Bladder microvascular endothelial cell (primary cell): ENCODE data around the gene NR1D1. TPM values are rescaled to one million over a fixed set of nuclear protein-coding genes. Genes with fewer than 3 reads are reported as not detected.

Experiments used
- total RNA-seq: library from RNA; depleted of rRNA; stranded (reverse); fragments of >200 nt; gene quantifications from 2 replicates; pipeline ENCODE4 v1.2.3, GENCODE V29; 2014

NR1D1 gene
- 0.65 and 1.8 TPM in 2 replicates for total RNA-seq

DNA sequence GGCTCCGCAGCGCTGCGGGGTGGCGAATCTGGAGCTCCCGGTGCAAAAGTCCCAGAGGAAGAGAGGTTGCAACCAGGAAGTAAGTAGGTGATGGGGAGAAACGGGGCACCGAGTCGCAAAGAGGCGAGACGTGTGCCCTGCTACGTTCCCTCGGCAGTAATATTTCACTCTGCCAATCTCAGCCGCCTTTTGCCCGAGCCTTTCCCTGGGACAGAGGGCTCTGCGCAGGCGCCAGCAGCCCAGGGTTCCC, at the start of gene NR1D1:
Gene NR1D1 (minus strand): TSS at position 171 of the 250 bp plus-strand sequence. CDS start 495 bp downstream, outside the sequence.

DNA sequence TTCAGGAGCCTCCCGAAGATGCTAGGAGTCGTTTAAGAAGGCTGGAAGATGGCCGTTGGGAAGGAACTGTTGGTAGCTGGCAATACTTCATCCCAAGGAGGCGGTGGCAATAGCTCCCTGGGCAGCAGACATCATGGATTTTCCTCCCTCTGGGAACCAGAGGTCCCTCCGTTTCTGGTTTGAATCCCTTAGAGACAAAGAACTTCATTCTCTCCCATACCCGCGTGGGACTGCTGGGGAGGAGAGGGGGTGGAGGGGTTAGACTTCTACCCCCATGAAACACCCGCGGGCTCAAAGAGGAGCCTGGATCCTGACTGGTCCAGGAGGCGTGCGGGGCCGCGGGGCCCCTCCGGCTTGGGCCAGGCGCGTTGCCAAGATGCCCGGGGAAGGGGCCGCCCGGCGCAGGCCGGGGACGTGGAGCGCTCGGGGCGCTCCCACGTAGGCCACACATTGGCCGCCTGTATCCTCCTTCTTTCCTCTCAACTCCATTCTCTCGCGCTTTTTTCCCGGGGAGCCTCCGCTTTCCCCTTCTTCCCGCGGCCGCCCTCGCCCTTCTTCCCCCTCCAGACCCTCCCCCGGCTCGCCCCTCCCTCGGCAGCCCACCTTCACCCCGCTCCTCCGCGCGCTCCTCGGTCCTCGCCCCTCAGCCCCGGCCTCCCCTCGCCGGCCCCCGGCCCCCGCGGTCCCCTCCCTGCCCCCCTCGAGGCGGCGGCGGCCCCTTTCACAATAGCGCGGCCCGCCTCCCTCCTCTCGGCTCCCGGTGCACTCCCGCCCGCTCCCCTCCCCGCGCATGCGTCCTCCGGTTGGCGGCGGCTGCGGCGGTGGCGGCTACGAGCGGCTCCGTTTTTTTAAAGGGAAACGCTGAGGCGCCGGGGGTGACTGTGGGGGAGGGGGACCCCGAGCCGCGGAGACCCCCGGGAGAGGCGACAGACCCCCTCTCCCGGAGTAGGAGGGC, 21.1 kb upstream of the NR1D1 start, which contains the start of gene MSL1:
Gene MSL1 (plus strand): TSS at position 791 of the 955 bp plus-strand sequence. CDS start 642 bp downstream, outside the sequence.

DNA sequence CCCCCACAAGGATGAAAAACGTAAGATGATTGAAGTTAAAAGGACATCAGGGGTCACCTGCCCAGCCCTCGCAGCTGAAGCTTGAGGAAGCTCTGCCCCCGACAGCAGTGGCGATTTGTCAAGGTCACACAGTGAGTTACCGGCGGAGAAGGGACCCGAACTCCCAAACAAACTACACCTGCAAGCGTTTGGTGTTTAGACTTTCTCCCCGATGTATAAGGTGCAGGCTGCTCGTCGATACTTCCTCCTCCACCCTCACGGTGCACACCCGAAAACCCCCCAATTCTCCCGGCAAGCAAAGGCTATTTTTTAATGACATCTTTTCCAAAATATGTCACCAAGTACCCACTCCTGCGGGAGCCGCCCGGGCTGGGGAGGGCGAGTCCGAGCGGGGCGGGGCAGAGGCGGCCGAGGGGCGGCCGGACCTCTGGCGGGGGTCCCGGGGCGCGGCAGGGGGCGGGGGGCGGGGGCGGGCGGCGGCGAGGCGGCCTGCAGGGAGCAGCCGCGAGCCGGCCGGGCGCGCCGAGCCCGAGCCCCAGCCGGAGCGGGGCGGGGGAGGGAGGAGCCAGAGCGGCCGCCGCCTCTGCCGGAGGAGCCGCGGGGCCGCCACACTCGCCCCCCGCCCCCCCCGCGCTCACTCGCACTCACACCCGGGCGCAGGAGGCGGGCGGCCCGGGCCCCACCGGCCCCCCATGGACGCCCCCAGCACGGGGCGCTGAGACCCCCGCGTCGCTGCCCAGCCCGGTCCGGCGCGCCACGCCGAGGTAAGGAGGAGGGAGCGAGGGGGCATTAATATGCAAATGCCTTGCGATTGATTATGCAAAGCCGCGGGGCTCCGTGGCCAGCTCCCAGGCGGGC, 37.8 kb downstream of the NR1D1 start, which contains the start of gene THRA:
Gene THRA (plus strand): TSS at position 637 of the 858 bp plus-strand sequence. CDS start 11,524 bp downstream, outside the sequence.

Other genes starting within 250 kb of the NR1D1 start
- gene IKZF3, start 236.3 kb downstream of the NR1D1 start, total RNA-seq = not detected in 2 replicates
- not detected in 2 replicates for gene ZPBP2, start 232.4 kb downstream of the NR1D1 start, total RNA-seq
- gene GSDMB, start 182.0 kb downstream of the NR1D1 start, total RNA-seq = 1.5 and 7.0 TPM in 2 replicates
- gene ORMDL3, start 173.0 kb downstream of the NR1D1 start, total RNA-seq = 17.8 and 40.2 TPM in 2 replicates
- gene LRRC3C, start 172.9 kb downstream of the NR1D1 start, total RNA-seq = not detected in 2 replicates
- gene GSDMA, start 137.6 kb downstream of the NR1D1 start, total RNA-seq = not detected in 2 replicates
- 82.6 and 91.4 TPM in 2 replicates for gene PSMD3, start 119.8 kb downstream of the NR1D1 start, total RNA-seq
- 0.19 and 0.97 TPM in 2 replicates for gene CSF3, start 85.1 kb downstream of the NR1D1 start, total RNA-seq
- 28.8 and 53.6 TPM in 2 replicates for gene MED24, start 46.2 kb downstream of the NR1D1 start, total RNA-seq
- 13.3 and 26.4 TPM in 2 replicates for gene THRA, start 37.6 kb downstream of the NR1D1 start, total RNA-seq
- gene MSL1, start 21.4 kb upstream of the NR1D1 start, total RNA-seq = 28.7 and 55.9 TPM in 2 replicates
- gene CASC3, start 39.9 kb upstream of the NR1D1 start, total RNA-seq = 22.0 and 30.8 TPM in 2 replicates
- 1.1 and 1.8 TPM in 2 replicates for gene RAPGEFL1, start 76.9 kb upstream of the NR1D1 start, total RNA-seq
- gene WIPF2, start 118.7 kb upstream of the NR1D1 start, total RNA-seq = 5.0 and 13.9 TPM in 2 replicates
- 16.7 and 21.1 TPM in 2 replicates for gene CDC6, start 187.3 kb upstream of the NR1D1 start, total RNA-seq
- gene RARA, start 208.6 kb upstream of the NR1D1 start, total RNA-seq = 5.0 and 9.8 TPM in 2 replicates